ENCODE results near the gene TACR1. TPM values are rescaled to one million over a fixed set of nuclear protein-coding genes. Genes with fewer than 3 reads are reported as not detected.

The TACR1 gene
- polyA plus RNA-seq, 1 donor from 2014 or later, result 0.78 TPM

DNA sequence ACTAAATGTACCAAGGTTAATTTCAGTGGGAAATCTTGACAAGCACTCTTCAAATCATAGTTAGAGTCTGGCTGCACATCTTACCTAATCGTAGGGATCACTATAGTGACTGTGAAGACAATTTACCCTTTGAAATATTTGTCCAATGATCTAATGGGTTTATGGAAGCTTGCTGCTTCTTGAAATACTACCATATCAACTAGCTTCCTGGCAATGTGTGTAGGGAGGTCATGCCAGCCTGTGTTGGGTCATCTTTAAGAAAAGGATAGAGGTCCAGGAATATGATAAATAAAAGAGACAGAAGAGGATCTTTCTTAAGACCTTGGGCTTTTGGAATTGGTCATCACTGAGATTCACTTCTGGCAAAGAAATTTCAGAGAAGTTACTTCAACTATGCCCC, 156.5 kb downstream of the TACR1 start:
- H3K27ac ChIP-seq (ENCODE audit: low read length), result no peak overlapping the region
- no peaks in the 10 kb centered on the region for H3K9me2 ChIP-seq (ENCODE audit: insufficient read depth, low read length)
- H3K36me3 ChIP-seq (ENCODE audit: insufficient read depth, low read length), result no peaks in the 10 kb centered on the region
- H2AFZ ChIP-seq (ENCODE audit: low read depth, low read length), result no peak overlapping the region
- no peak overlapping the region for H3K4me3 ChIP-seq (ENCODE audit: low read length)
- no peaks in the 10 kb centered on the region for H4K20me1 ChIP-seq (ENCODE audit: insufficient read depth)
- no peaks in the 10 kb centered on the region for H3K79me2 ChIP-seq (replicated peaks; ENCODE audit: insufficient read depth, low read length)
- no peak overlapping the region for H3K9ac ChIP-seq (ENCODE audit: low read length)
- no peaks in the 10 kb centered on the region for H3F3A ChIP-seq (ENCODE audit: insufficient read depth, low read length, poor library complexity, severe bottlenecking)
- no peaks in the 10 kb centered on the region for H3K9me3 ChIP-seq (ENCODE audit: low read length)
- no peaks in the 10 kb centered on the region for H3K27me3 ChIP-seq (ENCODE audit: insufficient read depth, low read depth, low read length)
- TF ChIP-seq, protein P1, sequence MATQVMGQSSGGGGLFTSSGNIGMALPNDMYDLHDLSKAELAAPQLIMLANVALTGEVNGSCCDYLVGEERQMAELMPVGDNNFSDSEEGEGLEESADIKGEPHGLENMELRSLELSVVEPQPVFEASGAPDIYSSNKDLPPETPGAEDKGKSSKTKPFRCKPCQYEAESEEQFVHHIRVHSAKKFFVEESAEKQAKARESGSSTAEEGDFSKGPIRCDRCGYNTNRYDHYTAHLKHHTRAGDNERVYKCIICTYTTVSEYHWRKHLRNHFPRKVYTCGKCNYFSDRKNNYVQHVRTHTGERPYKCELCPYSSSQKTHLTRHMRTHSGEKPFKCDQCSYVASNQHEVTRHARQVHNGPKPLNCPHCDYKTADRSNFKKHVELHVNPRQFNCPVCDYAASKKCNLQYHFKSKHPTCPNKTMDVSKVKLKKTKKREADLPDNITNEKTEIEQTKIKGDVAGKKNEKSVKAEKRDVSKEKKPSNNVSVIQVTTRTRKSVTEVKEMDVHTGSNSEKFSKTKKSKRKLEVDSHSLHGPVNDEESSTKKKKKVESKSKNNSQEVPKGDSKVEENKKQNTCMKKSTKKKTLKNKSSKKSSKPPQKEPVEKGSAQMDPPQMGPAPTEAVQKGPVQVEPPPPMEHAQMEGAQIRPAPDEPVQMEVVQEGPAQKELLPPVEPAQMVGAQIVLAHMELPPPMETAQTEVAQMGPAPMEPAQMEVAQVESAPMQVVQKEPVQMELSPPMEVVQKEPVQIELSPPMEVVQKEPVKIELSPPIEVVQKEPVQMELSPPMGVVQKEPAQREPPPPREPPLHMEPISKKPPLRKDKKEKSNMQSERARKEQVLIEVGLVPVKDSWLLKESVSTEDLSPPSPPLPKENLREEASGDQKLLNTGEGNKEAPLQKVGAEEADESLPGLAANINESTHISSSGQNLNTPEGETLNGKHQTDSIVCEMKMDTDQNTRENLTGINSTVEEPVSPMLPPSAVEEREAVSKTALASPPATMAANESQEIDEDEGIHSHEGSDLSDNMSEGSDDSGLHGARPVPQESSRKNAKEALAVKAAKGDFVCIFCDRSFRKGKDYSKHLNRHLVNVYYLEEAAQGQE (IDR thresholded peaks at IDR 0.05; ENCODE audit: borderline replicate concordance), result no peak
- TF ChIP-seq MXI1 (conservative IDR thresholded peaks at IDR 0.05; ENCODE audit: poor library complexity, severe bottlenecking) (no peak), TAF1 (IDR thresholded peaks at IDR 0.05; ENCODE audit: low read depth) (no peak), EZH2 (IDR thresholded peaks at IDR 0.05; ENCODE audit: borderline replicate concordance, insufficient read depth, low read length, poor library complexity, severe bottlenecking) (no peak), POLR2AphosphoS5 (IDR thresholded peaks at IDR 0.05) (no peak), EP300 (conservative IDR thresholded peaks at IDR 0.05; ENCODE audit: poor library complexity, severe bottlenecking) (no peak), RAD21 (conservative IDR thresholded peaks at IDR 0.05) (no peak), SMC3 (conservative IDR thresholded peaks at IDR 0.05; ENCODE audit: poor library complexity) (no peak)
- TF ChIP-seq, protein P2, sequence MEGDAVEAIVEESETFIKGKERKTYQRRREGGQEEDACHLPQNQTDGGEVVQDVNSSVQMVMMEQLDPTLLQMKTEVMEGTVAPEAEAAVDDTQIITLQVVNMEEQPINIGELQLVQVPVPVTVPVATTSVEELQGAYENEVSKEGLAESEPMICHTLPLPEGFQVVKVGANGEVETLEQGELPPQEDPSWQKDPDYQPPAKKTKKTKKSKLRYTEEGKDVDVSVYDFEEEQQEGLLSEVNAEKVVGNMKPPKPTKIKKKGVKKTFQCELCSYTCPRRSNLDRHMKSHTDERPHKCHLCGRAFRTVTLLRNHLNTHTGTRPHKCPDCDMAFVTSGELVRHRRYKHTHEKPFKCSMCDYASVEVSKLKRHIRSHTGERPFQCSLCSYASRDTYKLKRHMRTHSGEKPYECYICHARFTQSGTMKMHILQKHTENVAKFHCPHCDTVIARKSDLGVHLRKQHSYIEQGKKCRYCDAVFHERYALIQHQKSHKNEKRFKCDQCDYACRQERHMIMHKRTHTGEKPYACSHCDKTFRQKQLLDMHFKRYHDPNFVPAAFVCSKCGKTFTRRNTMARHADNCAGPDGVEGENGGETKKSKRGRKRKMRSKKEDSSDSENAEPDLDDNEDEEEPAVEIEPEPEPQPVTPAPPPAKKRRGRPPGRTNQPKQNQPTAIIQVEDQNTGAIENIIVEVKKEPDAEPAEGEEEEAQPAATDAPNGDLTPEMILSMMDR (IDR thresholded peaks at IDR 0.05; ENCODE audit: poor library complexity, severe bottlenecking), result no peak
- H3K4me2 ChIP-seq (ENCODE audit: low read length), result no peak overlapping the region

DNA sequence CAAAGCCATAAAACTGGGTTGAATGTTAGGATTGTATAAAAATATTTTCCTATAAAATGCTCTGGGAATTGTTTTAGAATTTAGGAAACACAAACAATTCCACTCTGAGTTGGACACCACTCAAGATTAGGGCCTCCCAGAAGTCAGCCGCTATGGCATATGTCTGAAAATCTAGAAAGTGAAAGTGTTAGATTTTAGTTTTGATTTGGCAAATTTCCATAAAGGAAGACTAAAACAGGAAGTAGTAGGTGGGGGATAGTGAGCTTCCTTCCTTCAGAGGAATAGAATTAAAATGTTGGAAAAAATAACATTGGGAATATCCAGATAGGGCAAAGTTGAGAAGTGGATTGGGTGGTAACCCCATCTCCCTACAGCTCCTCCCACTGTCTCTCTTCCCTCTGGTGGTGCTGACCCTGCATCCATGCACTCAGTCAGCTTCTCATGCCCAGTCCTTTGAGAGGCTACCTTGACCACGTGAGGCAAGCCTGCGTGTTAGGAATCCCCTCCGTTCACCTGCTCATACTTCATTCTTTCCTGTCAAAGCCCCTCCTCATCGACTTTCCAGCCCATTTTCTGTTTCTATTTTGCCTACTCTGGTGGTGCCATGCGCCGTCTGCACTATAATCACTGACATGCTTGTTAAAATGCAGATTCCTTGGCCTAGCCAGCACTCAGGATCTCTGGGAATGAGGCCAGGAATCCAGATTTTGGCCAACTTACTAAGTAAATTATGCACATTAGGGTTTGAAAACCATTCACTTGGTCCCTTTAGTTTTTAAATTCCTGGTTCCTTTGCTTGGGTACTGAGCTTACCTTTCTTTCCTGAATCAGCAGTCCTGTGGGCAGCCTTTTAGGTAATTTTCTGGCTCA, 157.4 kb downstream of the TACR1 start:
- H3K9me2 ChIP-seq (ENCODE audit: insufficient read depth, low read length), result no peaks in the 10 kb centered on the region
- H3K9ac ChIP-seq (ENCODE audit: low read length), result no peak overlapping the region
- H3K4me3 ChIP-seq (ENCODE audit: low read length), result no peak overlapping the region
- H3K36me3 ChIP-seq (ENCODE audit: insufficient read depth, low read length), result no peaks in the 10 kb centered on the region
- no peaks in the 10 kb centered on the region for H3F3A ChIP-seq (ENCODE audit: insufficient read depth, low read length, poor library complexity, severe bottlenecking)
- no peak for TF ChIP-seq SMC3 (conservative IDR thresholded peaks at IDR 0.05; ENCODE audit: poor library complexity)
- TF ChIP-seq RAD21 (conservative IDR thresholded peaks at IDR 0.05), result no peak
- no peak for TF ChIP-seq EP300 (conservative IDR thresholded peaks at IDR 0.05; ENCODE audit: poor library complexity, severe bottlenecking)
- no peak for TF ChIP-seq POLR2AphosphoS5 (IDR thresholded peaks at IDR 0.05)
- TF ChIP-seq, protein P1 (IDR thresholded peaks at IDR 0.05; ENCODE audit: borderline replicate concordance), result no peak
- TF ChIP-seq EZH2 (IDR thresholded peaks at IDR 0.05; ENCODE audit: borderline replicate concordance, insufficient read depth, low read length, poor library complexity, severe bottlenecking), result no peak
- TF ChIP-seq, protein P2 (IDR thresholded peaks at IDR 0.05; ENCODE audit: poor library complexity, severe bottlenecking), result no peak
- TF ChIP-seq TAF1 (IDR thresholded peaks at IDR 0.05; ENCODE audit: low read depth), result no peak
- no peak for TF ChIP-seq MXI1 (conservative IDR thresholded peaks at IDR 0.05; ENCODE audit: poor library complexity, severe bottlenecking)
- no peaks in the 10 kb centered on the region for H3K27me3 ChIP-seq (ENCODE audit: insufficient read depth, low read depth, low read length)
- no peak overlapping the region for H3K4me2 ChIP-seq (ENCODE audit: low read length)
- H2AFZ ChIP-seq (ENCODE audit: low read depth, low read length), result no peak overlapping the region
- no peaks in the 10 kb centered on the region for H4K20me1 ChIP-seq (ENCODE audit: insufficient read depth)
- no peak overlapping the region for H3K27ac ChIP-seq (ENCODE audit: low read length)
- H3K79me2 ChIP-seq (replicated peaks; ENCODE audit: insufficient read depth, low read length), result no peaks in the 10 kb centered on the region
- no peaks in the 10 kb centered on the region for H3K9me3 ChIP-seq (ENCODE audit: low read length)
